22Rv1 (cell line): ENCODE data around the gene EXOC4.

Experiments
- ZFX ChIP-seq: fragments of 450-650 bp; IDR thresholded peaks from 2 replicates; pipeline ENCODE4 v1.6.1; 2017; ENCODE audit warnings: antibody characterized with exemption, borderline replicate concordance
- TF ChIP-seq, protein P1 (sequence below): fragments of 450-650 bp; IDR thresholded peaks from 2 replicates; pipeline ENCODE4 v1.5.1; 2017; ENCODE audit warnings: mild to moderate bottlenecking

DNA sequence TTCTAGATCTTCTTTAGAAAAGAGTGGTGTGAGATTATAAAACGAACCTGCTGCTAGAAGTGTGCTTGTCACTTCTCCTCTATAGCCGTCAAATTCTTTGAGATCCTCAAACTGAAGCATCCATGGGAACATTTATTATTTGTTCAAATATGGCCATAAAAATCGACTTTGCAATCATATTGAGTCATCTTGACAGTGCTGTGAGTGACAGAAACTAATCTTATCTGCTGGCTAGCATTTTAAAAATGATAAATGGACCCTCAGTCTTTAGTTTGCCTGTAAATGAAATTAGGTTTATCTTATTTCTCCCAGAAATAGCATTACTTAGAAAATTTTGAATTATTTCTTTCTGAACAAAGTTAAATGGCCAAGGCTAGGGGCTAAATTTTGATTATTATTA is 290.8 kb downstream of the EXOC4 start:
- TF ChIP-seq, protein P1, sequence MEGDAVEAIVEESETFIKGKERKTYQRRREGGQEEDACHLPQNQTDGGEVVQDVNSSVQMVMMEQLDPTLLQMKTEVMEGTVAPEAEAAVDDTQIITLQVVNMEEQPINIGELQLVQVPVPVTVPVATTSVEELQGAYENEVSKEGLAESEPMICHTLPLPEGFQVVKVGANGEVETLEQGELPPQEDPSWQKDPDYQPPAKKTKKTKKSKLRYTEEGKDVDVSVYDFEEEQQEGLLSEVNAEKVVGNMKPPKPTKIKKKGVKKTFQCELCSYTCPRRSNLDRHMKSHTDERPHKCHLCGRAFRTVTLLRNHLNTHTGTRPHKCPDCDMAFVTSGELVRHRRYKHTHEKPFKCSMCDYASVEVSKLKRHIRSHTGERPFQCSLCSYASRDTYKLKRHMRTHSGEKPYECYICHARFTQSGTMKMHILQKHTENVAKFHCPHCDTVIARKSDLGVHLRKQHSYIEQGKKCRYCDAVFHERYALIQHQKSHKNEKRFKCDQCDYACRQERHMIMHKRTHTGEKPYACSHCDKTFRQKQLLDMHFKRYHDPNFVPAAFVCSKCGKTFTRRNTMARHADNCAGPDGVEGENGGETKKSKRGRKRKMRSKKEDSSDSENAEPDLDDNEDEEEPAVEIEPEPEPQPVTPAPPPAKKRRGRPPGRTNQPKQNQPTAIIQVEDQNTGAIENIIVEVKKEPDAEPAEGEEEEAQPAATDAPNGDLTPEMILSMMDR = no peak
- no peak for TF ChIP-seq ZFX
